Middle frontal gyrus (tissue), 1 donor: ENCODE measurements around the gene CALHM6.

ENCODE experiments used
- DNase-seq: peaks from one replicate; pipeline ENCODE4 v3.0.0-alpha.2; 2015; ENCODE audit warnings: low spot score; ENCODE audit errors: extremely low spot score

The CALHM6 gene

DNA sequence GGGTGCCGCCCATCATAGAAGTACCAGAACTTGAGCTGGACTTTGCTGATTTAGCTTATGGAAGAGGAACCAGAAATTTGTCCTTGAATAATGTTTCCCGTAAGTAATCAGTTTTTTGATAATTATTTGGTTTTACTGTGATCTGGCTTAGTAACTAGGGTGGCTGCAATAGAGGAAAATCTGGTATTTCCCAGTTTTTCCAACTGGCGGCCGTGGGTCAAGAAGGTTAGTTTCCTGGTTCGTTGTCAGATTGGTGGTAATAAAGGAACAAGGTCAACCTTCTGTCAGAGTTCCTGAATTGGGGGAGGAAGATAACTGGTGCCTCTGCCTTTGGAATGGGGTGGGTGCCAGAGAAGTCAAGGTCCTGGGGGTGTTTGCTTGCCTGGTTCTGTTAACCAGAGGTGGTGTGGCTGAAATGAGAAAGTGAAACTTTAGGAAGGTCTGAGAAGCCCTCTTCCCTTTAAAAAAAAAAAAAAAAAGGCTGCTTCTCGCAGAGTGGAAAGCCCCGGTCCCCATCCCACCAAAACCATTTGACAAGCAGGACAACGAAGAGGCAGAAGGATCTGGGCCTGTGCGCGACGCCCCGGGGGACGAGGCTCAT, at the start of gene CALHM6:
Gene CALHM6, plus strand, starts transcription at position 45 of the 601 bp plus-strand sequence. Its CDS starts 555 bp downstream, at position 600.
- DNase-seq = no peak

DNA sequence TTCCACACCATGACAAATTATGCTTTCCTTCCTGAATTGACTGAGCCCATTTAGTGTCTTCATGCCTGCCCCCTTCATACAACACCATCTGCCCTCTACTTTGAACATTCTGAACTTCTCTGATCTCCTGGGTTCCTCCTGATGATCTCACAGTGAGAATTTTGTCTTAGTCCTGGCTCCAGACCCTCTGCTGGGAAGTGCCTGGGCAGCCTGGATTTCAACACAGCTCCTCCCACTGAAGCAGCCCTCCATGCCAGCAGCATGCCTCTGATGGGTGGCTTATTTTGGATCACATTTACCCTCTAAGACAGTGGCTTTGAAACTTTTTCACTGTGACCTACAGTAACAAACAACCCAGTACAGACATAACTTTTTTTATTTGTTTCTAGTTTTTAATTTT, 48.9 kb upstream of the CALHM6 start:
- DNase-seq = no peak

DNA sequence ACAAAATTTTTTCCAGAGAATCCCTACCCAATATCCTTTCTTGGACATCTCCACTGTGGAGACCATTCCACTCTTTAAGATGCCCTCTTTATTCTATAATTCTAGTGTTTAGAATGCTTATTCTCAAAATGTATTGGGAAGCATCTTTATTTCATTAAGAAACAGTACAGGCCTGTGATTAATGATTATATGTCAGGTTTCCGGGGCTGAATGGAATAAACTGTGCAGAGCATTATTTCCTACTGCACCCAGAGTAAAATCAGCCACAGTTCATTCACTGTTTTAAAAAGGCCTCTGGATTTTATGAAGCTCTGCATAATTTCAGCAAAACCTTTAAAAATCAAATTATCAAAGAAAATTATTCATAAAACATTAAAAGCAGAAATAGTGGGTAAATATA, 47.8 kb upstream of the CALHM6 start:
- no peak for DNase-seq

DNA sequence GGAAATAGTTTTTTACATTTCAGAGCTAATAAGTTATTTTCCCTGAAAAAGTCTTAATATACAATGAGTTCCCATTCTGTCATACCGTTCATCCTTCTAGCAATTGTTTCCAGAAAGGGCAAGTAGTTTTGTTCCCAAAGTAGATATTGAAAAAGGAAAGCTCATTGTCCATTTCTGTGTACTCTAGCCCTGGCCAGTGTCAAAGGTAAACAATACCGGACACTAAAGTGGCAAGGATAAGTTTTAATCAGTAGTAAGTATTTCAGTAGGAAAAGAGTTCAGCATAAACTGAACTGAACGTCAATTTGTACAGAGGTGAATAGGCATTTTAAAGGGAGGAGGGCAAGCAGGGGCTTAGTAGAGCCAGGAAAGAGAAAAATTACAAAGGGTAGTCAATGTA, 43.5 kb upstream of the CALHM6 start:
- no peak for DNase-seq

DNA sequence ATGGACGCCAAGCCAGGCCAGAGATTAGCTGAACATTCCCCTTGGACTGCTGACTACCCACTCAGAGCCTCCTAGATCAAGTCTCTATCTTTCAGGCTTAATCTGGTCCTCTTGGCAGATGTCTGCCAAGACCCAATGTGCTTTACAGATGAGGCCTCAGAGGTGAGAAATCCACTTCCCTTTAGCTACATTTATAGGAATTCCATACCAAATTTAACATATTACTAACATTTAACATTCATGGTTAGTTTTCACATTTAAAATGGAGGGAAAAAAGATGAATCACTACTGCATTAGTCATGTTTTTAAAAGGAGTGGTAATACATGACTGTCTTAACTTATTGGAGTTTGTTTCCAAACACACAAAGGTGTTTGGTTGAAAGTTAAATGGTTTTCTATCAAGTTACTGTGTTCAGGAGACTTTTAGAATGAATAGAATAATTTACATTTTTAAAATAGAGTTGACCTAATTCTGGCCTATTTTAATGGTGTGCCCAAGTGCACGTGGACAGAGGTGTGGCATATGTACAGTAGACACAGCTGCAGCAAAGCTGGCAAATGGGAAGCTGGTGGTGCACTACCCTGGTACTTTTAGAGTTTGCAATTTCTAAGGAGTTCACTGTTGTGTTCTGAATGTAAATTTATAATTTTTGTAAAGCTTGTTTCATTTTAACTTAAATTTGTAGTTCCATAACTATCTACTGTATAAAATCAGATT, 41.9 kb upstream of the CALHM6 start:
- DNase-seq = no peak

DNA sequence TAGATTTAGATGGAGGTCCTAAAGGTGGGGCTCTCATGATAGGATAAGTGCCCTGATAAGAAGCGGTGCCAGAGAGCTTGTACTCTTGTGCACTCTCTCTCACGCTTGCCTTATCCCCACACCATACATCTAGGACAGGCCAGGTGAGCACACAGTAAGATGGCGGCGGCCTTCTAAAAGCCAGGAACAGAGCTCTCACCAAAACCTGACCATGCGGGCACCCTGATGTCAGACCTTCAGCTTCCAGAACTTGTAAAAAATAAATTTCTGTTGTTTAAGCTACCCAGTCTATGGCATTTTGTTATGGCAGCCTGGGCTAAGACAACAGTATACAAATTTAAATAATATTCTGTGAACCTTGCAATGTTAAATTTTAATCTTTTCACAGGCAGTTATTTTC, 40.8 kb upstream of the CALHM6 start:
- DNase-seq = no peak

DNA sequence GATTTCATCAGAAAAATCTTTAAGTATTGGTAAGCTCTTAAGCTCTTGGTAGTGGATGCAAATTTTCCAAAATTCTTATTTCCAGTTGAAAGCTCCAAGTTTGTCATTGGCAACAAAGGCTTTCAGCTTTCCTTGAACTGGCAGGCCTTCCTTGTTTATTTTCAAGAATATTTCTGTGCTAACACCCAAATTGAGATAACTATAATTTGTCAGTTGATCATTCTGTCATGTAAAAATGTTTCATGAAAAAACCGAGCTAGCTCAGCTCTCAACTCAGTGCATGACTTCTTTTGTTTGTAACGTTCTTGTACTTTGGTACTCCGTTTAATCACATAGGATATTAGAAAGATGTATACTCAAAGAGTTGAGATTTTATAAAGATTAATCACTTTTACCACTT, 38.9 kb upstream of the CALHM6 start:
- DNase-seq = no peak

DNA sequence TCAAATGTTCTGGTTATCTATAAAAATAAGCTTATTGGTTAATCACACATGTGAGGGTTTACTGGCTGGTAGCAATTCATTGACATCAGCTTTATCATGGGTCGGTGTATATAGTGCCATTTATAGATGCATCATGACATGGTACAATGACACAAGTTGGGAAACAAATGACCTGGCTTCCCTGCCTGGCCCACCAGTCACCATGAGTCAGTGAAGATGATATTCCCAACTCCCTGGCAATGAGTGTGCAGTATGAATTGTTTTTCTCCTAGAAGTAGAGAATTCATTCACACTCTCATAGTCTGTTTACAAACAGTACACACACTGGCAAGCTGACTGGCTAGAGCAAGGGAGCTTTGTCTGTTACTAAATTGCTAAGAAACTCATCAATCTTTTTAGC, 37.2 kb upstream of the CALHM6 start:
- DNase-seq = no peak

DNA sequence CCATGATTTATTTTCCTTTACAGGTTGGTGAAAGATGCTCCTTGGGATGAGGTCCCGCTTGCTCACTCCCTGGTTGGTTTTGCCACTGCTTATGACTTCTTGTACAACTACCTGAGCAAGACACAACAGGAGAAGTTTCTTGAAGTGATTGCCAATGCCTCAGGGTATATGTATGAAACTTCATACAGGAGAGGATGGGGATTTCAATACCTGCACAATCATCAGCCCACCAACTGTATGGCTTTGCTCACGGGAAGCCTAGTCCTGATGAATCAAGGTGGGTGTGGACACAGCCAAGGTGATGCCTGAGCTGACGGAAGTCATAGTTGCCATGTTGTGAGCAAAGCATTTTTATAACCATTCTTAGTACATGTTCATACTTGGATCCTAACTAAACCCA, 34.6 kb upstream of the CALHM6 start:
- no peak for DNase-seq

DNA sequence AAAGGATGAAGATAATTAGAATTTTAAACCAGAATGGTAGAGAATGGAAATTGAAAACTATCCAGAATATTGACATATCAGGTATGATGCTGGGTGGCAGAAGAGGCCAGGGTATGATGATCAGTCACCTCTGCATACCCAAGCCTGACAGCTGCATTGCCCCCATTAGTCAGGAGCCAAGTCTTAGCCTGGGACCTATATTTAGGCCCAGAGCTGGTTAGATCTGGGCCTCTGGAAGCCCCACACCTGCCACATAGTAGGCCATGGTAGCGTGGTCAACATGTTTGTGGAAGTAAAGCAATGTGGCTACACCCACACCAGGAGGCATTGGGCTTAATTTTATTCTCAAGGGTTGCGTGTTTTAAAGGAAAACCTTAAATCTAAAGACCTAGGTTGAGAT, 32.1 kb upstream of the CALHM6 start:
- DNase-seq = no peak

DNA sequence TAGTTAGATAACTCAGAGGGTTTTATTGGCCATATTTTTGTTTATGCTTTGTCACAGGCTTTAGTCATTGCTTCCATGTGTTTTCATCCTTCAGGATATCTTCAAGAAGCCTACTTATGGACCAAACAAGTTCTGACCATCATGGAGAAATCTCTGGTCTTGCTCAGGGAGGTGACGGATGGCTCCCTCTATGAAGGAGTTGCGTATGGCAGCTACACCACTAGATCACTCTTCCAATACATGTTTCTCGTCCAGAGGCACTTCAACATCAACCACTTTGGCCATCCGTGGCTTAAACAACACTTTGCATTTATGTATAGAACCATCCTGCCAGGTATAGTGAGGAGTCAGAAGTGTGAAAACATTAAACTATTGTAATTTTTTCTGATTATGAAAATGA, 30.3 kb upstream of the CALHM6 start:
- no peak for DNase-seq

DNA sequence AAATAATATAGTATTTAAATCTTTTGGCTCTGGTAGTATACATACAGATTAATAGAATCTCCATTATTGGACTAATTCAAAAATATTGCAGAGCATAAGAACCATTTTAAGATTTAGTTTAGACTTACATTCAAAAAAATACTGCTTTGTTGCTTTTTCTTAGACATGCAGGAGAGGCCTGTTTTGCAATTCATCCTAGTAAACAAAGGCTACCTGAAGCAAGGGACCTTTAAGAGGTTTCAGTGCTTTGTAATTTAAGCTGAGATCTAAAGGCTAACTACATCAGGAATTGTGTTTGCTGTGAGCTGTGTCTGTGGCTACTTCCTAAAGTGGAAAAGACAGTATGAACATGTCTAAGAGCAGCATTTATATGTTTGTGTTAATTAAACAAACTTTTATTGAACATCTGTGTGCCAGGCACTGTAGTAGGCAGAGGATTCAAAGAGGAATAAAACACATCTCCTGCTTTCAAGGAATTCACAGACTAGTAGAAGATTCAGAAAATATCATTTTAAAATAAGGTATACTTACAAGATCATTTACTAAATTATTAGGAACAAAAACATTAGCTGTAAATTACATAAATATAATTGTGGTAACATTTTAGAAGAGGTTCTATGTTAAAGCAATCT, 29.1 kb upstream of the CALHM6 start:
- no peak for DNase-seq

DNA sequence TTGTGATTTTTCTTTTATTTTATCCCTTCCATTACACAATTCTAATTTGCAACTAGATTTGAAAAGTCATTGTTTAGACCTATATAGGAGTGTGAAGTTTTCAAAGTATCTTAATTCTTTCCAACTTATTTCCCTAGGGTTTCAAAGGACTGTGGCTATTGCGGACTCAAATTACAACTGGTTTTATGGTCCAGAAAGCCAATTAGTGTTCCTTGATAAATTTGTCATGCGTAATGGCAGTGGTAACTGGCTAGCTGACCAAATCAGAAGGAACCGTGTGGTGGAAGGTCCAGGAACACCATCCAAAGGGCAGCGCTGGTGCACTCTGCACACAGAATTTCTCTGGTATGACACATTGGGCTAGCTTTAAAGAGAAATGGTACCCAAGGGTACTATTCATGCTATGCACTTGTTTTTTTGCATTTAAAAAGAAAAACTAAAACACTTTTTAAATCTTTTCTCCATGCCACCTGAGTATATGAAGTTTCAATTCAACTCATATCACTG, 27.9 kb upstream of the CALHM6 start:
- no peak for DNase-seq

DNA sequence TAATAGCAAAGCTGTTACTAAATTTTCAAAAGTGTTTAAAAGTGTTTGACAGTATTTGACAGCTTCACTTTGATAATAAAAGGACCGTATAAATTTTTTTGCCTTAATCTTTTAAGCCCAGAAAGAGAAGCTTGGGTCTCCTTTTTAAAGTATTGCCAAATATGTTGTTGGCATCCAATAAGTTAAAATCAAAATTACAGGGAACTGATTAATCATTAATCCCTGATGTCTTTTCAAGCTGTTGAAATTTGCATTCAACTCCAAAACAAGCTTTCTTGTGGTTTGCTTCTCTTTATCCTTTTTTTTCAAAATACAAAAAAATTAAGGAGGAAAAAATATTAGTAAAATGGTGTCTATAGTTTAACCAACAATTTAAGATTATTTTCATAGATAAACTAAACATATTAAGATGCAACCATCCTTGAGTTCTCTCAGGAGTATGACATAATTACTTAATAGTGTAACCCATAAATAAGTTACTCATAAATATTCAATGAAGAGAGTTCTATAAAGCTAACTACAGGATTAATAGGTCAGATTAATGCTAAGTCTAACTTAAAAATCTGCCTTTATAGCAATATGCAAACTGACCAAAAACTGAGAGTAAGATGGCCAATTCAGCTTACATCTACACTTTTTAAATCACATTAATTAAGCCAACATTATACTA, 27.0 kb upstream of the CALHM6 start:
- no peak for DNase-seq

DNA sequence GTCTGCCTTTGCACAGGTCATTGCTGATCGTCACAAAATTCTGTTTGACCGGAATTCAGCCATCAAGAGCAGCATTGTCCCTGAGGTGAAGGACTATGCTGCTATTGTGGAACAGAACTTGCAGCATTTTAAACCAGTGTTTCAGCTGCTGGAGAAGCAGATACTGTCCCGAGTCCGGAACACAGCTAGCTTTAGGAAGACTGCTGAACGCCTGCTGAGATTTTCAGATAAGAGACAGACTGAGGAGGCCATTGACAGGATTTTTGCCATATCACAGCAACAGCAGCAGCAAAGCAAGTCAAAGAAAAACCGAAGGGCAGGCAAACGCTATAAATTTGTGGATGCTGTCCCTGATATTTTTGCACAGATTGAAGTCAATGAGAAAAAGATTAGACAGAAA, 24.6 kb upstream of the CALHM6 start:
- no peak for DNase-seq

DNA sequence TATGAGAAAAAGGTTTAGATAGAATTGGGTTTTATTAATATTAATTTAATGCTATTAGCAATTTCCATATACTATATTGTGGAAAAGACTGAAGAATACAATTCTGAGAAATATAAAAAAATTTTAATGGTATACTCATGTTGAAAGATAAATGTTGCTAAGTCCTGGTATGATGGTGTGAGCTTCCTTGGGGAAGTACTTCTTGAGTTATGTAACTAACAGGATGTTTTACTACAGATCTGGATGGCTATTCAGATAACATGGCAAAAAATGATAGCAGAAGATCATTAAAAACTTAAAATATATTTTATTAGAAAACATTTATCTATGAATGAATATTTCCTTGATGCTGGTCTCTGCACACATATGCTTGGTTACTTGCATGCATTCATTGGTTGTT, 23.5 kb upstream of the CALHM6 start:
- DNase-seq = no peak

DNA sequence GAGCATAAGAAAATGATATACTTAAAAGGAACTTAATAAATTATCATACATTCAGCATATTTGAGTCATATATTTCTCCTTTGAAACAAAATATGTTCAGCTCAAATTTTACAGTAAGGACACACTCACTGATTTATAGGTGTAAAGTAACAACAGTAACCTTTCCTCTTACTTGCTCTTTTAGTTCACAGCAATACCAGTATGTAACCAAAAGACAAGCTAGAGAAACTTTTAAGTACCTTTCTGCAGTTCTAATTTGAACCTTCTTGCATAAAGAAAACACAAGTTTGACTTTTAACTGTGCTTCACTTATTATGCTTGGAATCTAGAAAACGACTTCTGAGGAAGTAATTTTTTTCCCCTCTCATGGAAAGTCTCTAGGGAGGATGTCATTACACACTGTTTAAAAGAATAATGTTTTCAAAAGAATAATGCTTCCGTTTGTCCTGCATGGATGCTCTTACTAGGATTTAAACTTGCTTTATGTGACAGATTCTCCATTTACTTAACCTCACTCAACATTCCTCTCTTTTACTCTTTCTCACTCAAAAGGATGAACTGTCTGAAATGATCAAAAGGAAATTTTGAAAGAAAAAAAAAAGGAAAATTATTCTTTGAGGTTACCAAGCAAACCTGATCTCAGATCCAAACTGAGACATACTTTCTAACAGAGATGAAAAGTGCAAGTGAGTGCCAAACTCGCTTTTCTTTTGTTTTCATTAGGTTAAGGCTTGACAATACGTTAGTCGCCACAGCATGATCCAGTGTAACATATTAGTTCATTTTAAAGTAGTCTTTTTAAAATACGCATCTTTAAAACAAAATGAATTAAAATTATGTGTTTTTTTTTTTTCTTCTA, 22.4 kb upstream of the CALHM6 start:
- no peak for DNase-seq

DNA sequence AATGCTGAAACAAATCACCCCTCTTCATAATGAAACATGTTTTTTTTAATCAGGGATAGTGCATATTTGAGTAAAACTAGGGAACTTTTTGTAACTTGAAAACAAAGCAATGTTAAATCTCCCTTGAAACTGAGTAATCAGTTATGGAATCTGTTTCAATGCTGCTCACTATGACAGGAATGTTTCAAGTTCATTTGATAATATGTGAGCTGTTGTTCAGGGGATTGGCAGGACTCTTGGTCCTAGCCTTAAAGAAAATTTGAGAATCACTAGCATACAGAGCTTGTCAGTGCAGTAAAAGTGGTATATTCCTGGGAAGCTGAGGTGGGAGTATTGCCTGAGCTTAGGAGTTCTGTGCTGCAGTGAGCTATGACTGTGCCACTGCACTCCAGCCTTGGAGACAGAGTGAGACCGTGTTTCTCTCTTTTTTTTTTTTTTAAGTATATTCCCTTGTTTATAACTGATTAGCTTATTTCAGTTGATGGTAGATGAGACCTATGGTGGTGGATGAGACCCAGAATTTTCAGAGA, 21.6 kb upstream of the CALHM6 start:
- DNase-seq = no peak

DNA sequence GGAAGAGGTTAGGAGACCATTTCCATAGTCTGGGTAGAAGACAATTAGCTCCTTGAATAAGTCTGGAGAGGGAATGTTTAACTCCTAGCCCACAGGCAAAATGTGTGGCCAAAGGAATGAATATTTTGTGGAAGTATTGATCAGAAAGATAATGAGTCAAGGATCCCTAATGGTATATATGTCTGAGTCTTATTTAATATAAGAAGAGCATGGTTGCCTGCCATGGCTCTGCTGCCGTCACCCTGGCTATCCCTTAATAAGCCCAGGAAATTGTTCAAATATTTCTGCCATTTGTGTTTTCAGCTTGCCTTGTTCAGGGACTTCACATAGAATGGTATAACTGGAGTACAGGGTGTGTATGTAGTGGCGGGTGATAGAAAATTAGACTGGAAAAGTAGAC, 18.1 kb upstream of the CALHM6 start:
- no peak for DNase-seq

DNA sequence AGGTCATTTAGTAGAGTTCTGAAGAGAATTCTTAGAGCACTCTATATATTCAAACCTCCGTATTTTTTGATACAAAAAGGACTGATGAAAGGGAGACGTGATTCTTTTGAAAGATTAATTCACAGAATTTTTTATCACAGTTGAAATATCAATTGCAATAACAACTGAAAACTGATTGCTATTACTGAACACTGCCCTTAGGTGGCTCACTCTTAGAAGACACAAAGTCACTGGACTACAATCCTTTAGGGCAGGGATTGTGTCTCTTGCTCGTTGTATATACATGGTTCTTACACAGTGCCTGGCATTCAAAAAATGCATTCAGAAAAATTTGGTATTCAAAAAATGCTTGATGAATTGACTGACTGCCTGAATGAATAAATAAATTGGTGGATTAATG, 17.1 kb upstream of the CALHM6 start:
- no peak for DNase-seq

DNA sequence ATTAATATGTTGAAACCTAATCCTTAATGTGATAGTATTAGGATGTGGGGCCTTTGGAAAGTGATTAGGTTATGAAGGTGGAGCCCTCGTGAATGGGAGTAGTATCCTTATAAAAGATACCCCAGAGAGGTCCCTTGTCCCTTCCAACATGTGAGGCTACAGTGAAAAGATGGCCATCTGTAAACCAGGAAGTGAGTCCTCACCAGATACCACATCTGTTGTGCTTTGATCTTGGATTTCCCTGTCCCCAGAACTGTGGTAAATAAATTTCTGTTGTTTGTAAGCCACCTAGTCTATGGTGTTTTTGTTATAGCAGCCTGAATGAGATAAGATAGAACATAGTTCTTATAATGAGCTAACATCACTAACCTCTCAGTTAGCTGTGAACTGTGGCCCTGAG, 16.6 kb upstream of the CALHM6 start:
- DNase-seq = no peak
